ENCODE data around the gene CLEC12A. TPM values are rescaled to one million over a fixed set of nuclear protein-coding genes. Genes with fewer than 3 reads are reported as not detected.
A peak's percentile ranks its signal among the peaks of the same experiment; 100 is the strongest.

The CLEC12A gene
- under 1 TPM; 0.16 to 0.32 TPM for polyA plus RNA-seq

DNA sequence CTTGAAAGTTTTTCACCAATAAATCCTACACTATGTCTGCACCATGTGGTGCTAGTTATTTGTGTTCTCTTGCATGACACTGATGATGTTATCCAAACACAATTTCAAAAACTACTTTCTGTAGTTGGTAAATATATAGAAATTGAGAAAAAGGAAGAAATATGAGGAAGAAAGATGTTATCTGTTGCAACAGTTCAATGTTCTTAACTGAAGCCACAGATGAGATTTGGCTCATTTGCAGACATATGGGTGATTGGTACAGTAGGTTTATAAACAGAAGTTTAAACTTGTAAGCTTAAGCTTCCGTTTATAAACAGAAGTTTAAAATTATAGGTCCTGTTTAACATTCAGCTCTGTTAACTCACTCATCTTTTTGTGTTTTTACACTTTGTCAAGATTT, at the start of gene CLEC12A:
TSS of gene CLEC12A (plus strand) at position 229 of the 400 bp plus-strand sequence. CDS start 188 bp downstream, outside the sequence.
- no peaks in the 10 kb centered on the region for H3K36me3 ChIP-seq (ENCODE audit: control insufficient read depth in 2 of 2, insufficient read depth in 2 of 2, low read length in 1 of 2)
- WGBS, 2 donors = 57 to 61% methylated on average over 1 of the region's 1 CpG
- no peaks in the 10 kb centered on the region for H3K4me1 ChIP-seq (ENCODE audit: control insufficient read depth in 2 of 2, insufficient read depth in 2 of 2, low read length in 1 of 2)
- H3K27me3 ChIP-seq (ENCODE audit: control insufficient read depth in 1 of 2, insufficient read depth in 2 of 2, low read length in 2 of 2) = no peaks in the 10 kb centered on the region
- H3K4me3 ChIP-seq (ENCODE audit: low read depth in 1 of 2, low read length in 2 of 2) = no peak within 1 kb of the TSS
- no peak within 1 kb of the TSS for H3K27ac ChIP-seq (ENCODE audit: low read depth in 2 of 2, low read length in 1 of 2)
- H3K9me3 ChIP-seq (ENCODE audit: control insufficient read depth in 2 of 2, insufficient read depth in 1 of 2, low read depth in 1 of 2, low read length in 1 of 2) = peaks cover 2 to 3% of the 10 kb centered on the region in 2 donors

DNA sequence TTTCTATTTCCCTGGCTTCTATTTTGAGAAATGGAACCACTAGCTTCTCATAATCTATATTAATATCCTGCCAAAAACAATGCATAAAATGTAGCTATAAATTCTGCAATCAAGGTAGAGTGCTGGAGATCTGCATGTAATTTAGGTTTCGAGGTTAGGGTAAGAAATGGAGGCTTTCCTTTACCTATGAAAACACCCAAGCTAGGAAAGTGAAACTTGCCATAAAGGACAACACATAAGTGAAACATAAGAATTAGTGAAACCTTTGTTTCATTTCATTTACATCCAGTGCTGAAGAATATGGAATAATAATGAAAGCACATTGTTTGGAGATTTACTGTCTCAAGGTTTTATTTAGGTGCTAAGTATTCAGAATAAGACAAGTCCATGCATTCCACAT, 48.8 kb upstream of the CLEC12A start:
- no peaks in the 10 kb centered on the region for H3K36me3 ChIP-seq (ENCODE audit: control insufficient read depth in 2 of 2, insufficient read depth in 2 of 2, low read length in 1 of 2)
- no peak overlapping the region for H3K27ac ChIP-seq (ENCODE audit: low read depth in 2 of 2, low read length in 1 of 2)
- no peaks in the 10 kb centered on the region for H3K27me3 ChIP-seq (ENCODE audit: control insufficient read depth in 1 of 2, insufficient read depth in 2 of 2, low read length in 2 of 2)
- no peaks in the 10 kb centered on the region for H3K4me1 ChIP-seq (ENCODE audit: control insufficient read depth in 2 of 2, insufficient read depth in 2 of 2, low read length in 1 of 2)
- no peaks in the 10 kb centered on the region for H3K9me3 ChIP-seq (ENCODE audit: control insufficient read depth in 2 of 2, insufficient read depth in 1 of 2, low read depth in 1 of 2, low read length in 1 of 2)
- 88 to 94% methylated on average over 1 of the region's 1 CpG for WGBS, 2 donors
- H3K4me3 ChIP-seq (ENCODE audit: low read depth in 1 of 2, low read length in 2 of 2) = no peak overlapping the region

DNA sequence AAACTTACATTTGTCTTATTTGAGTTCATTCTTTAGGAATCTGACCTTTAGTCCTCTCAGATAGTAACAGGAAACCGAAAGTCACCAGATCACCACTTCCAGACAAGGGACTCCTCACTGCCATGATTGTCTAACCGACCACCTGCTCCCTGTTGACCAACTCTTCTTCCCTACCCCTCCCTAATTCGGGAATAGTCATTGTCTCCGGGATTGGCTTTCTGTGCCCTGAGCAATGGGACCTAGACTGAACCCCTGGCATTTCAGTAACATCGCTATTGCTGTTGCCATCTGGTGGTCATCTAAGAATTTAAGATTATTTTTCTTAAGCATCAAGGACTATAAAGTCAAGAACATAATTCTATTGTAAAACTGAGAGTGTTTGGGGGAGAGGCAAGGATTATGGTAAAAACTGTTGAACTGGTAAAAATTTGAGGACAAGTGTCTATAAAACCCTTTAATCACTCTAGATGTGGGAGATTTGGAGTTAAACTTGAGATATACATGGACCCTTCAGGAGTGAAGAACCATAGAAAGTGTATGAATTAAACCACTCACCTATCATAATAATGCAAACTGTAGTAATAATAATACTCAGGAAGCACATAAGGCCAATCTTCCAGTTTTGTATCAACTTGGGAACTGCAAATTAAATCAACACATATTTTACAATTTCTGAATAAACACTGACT, 45.4 kb upstream of the CLEC12A start:
- 8 to 13% methylated on average over 5 of the region's 5 CpGs for WGBS, 2 donors
- Histone ChIP-seq H3K4me3 (ENCODE audit: low read depth in 1 of 2, low read length in 2 of 2) (peak overlapping the region; percentile 7 to 23), H3K36me3 (ENCODE audit: control insufficient read depth in 2 of 2, insufficient read depth in 2 of 2, low read length in 1 of 2) (no peaks in the 10 kb centered on the region), H3K27me3 (ENCODE audit: control insufficient read depth in 1 of 2, insufficient read depth in 2 of 2, low read length in 2 of 2) (no peaks in the 10 kb centered on the region), H3K27ac (ENCODE audit: low read depth in 2 of 2, low read length in 1 of 2) (no peak overlapping the region), H3K4me1 (ENCODE audit: control insufficient read depth in 2 of 2, insufficient read depth in 2 of 2, low read length in 1 of 2) (no peaks in the 10 kb centered on the region), H3K9me3 (ENCODE audit: control insufficient read depth in 2 of 2, insufficient read depth in 1 of 2, low read depth in 1 of 2, low read length in 1 of 2) (no peaks in the 10 kb centered on the region)

DNA sequence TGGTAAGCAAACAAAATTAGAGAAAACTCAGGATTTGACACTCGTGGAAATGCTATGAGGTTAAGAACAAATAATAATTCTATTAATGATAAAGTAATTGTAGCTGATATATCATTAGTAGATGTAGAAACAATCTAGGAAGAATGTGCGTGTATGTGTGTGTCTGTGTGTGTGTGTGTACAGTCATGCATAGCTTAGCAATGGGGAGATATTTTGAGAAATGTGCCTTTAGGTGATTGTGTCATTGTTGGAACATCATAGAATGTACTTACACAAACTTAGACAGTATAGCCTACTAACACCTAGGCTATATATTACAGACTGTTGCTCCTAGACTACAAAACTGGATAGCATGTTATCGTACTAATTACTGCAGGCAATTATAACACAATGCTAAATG, 44.3 kb upstream of the CLEC12A start:
- no peak overlapping the region for H3K4me3 ChIP-seq (ENCODE audit: low read depth in 1 of 2, low read length in 2 of 2)
- WGBS, 2 donors = 87 to 90% methylated on average over 3 of the region's 3 CpGs
- H3K27me3 ChIP-seq (ENCODE audit: control insufficient read depth in 1 of 2, insufficient read depth in 2 of 2, low read length in 2 of 2) = no peaks in the 10 kb centered on the region
- no peaks in the 10 kb centered on the region for H3K36me3 ChIP-seq (ENCODE audit: control insufficient read depth in 2 of 2, insufficient read depth in 2 of 2, low read length in 1 of 2)
- H3K4me1 ChIP-seq (ENCODE audit: control insufficient read depth in 2 of 2, insufficient read depth in 2 of 2, low read length in 1 of 2) = no peaks in the 10 kb centered on the region
- H3K9me3 ChIP-seq (ENCODE audit: control insufficient read depth in 2 of 2, insufficient read depth in 1 of 2, low read depth in 1 of 2, low read length in 1 of 2) = no peaks in the 10 kb centered on the region
- H3K27ac ChIP-seq (ENCODE audit: low read depth in 2 of 2, low read length in 1 of 2) = no peak overlapping the region

- H3K27me3 ChIP-seq (ENCODE audit: control insufficient read depth in 1 of 2, insufficient read depth in 2 of 2, low read length in 2 of 2) = no peaks in the 10 kb centered on the region
- no peak overlapping the region for H3K4me3 ChIP-seq (ENCODE audit: low read depth in 1 of 2, low read length in 2 of 2)
- WGBS, 2 donors = 80 to 84% methylated on average over 3 of the region's 3 CpGs
- H3K9me3 ChIP-seq (ENCODE audit: control insufficient read depth in 2 of 2, insufficient read depth in 1 of 2, low read depth in 1 of 2, low read length in 1 of 2) = no peaks in the 10 kb centered on the region
- no peak overlapping the region for H3K27ac ChIP-seq (ENCODE audit: low read depth in 2 of 2, low read length in 1 of 2)
- no peaks in the 10 kb centered on the region for H3K36me3 ChIP-seq (ENCODE audit: control insufficient read depth in 2 of 2, insufficient read depth in 2 of 2, low read length in 1 of 2)
- no peaks in the 10 kb centered on the region for H3K4me1 ChIP-seq (ENCODE audit: control insufficient read depth in 2 of 2, insufficient read depth in 2 of 2, low read length in 1 of 2)
These were observed 42.6 kb upstream of the CLEC12A start for GRCh38 chr12:9928607-9929006.

GRCh38 chr12:9931245-9931644, 40.0 kb upstream of the CLEC12A start:
- WGBS, 2 donors = 76 to 90% methylated on average over 3 of the region's 3 CpGs
- H3K27me3 ChIP-seq (ENCODE audit: control insufficient read depth in 1 of 2, insufficient read depth in 2 of 2, low read length in 2 of 2) = no peaks in the 10 kb centered on the region
- H3K4me1 ChIP-seq (ENCODE audit: control insufficient read depth in 2 of 2, insufficient read depth in 2 of 2, low read length in 1 of 2) = no peaks in the 10 kb centered on the region
- H3K36me3 ChIP-seq (ENCODE audit: control insufficient read depth in 2 of 2, insufficient read depth in 2 of 2, low read length in 1 of 2) = no peaks in the 10 kb centered on the region
- H3K4me3 ChIP-seq (ENCODE audit: low read depth in 1 of 2, low read length in 2 of 2) = no peak overlapping the region
- no peaks in the 10 kb centered on the region for H3K9me3 ChIP-seq (ENCODE audit: control insufficient read depth in 2 of 2, insufficient read depth in 1 of 2, low read depth in 1 of 2, low read length in 1 of 2)
- H3K27ac ChIP-seq (ENCODE audit: low read depth in 2 of 2, low read length in 1 of 2) = no peak overlapping the region

DNA sequence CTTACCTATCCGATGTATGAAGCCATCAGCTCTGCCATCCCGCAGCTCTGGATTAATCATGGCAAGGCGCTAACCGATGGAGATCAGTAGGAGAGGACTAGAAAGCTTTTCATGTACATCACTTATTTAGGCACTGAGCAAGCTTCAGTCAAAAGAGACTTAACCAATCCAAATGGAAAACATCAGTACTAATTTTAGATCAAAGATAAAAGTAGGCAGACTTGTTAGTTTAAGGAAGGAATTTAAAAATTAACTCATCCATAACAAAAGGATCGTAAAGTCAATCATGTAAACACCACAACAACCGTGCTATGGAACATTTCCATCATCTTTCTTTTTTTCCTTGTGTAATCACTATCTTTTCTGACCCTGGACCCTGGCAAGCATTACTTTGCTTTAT, 38.9 kb upstream of the CLEC12A start, which contains the start of gene CLEC2A:
TSS of gene CLEC2A (minus strand) at position 101 of the 400 bp plus-strand sequence. CDS start at position 60, 41 bp downstream.
- H3K27ac ChIP-seq (ENCODE audit: low read depth in 2 of 2, low read length in 1 of 2) = peak within 1 kb of the TSS in 1 of 2 donors; percentile 47
- H3K36me3 ChIP-seq (ENCODE audit: control insufficient read depth in 2 of 2, insufficient read depth in 2 of 2, low read length in 1 of 2) = no peaks in the 10 kb centered on the region
- no peaks in the 10 kb centered on the region for H3K4me1 ChIP-seq (ENCODE audit: control insufficient read depth in 2 of 2, insufficient read depth in 2 of 2, low read length in 1 of 2)
- no peaks in the 10 kb centered on the region for H3K27me3 ChIP-seq (ENCODE audit: control insufficient read depth in 1 of 2, insufficient read depth in 2 of 2, low read length in 2 of 2)
- no peak within 1 kb of the TSS for H3K4me3 ChIP-seq (ENCODE audit: low read depth in 1 of 2, low read length in 2 of 2)
- no peaks in the 10 kb centered on the region for H3K9me3 ChIP-seq (ENCODE audit: control insufficient read depth in 2 of 2, insufficient read depth in 1 of 2, low read depth in 1 of 2, low read length in 1 of 2)
- WGBS, 2 donors = 73 to 78% methylated on average over 6 of the region's 6 CpGs

GRCh38 chr12:9933958-9934357, 37.3 kb upstream of the CLEC12A start:
- WGBS, 2 donors = 82 to 86% methylated on average over 2 of the region's 2 CpGs
- peaks cover 0 to 2% of the 10 kb centered on the region in 2 donors for H3K27me3 ChIP-seq (ENCODE audit: control insufficient read depth in 1 of 2, insufficient read depth in 2 of 2, low read length in 2 of 2)
- no peaks in the 10 kb centered on the region for H3K9me3 ChIP-seq (ENCODE audit: control insufficient read depth in 2 of 2, insufficient read depth in 1 of 2, low read depth in 1 of 2, low read length in 1 of 2)
- no peaks in the 10 kb centered on the region for H3K4me1 ChIP-seq (ENCODE audit: control insufficient read depth in 2 of 2, insufficient read depth in 2 of 2, low read length in 1 of 2)
- no peaks in the 10 kb centered on the region for H3K36me3 ChIP-seq (ENCODE audit: control insufficient read depth in 2 of 2, insufficient read depth in 2 of 2, low read length in 1 of 2)
- no peak overlapping the region for H3K27ac ChIP-seq (ENCODE audit: low read depth in 2 of 2, low read length in 1 of 2)
- no peak overlapping the region for H3K4me3 ChIP-seq (ENCODE audit: low read depth in 1 of 2, low read length in 2 of 2)

DNA sequence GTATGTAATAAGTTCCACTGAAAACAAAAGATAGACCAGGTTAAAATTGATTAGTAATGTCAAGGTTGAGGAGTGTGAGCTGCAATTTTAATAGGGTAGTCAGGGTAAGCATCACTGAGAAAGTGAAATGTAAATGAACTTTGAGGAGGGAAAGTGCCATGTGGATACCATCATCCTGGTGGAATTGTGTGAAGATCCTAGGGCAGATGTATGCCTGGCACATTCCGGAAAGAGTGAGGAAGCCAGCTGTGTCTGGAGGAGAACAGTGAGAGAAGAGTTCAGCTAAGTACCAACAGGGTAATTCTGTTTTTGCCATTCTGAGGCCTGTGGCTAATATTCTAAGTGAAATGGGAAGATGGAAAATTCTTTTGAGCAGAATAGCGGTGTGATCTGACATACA, 36.2 kb upstream of the CLEC12A start:
- Histone ChIP-seq H3K36me3 (ENCODE audit: control insufficient read depth in 2 of 2, insufficient read depth in 2 of 2, low read length in 1 of 2) (no peaks in the 10 kb centered on the region), H3K9me3 (ENCODE audit: control insufficient read depth in 2 of 2, insufficient read depth in 1 of 2, low read depth in 1 of 2, low read length in 1 of 2) (no peaks in the 10 kb centered on the region), H3K27ac (ENCODE audit: low read depth in 2 of 2, low read length in 1 of 2) (no peak overlapping the region), H3K4me1 (ENCODE audit: control insufficient read depth in 2 of 2, insufficient read depth in 2 of 2, low read length in 1 of 2) (no peaks in the 10 kb centered on the region), H3K27me3 (ENCODE audit: control insufficient read depth in 1 of 2, insufficient read depth in 2 of 2, low read length in 2 of 2) (peaks cover 0 to 2% of the 10 kb centered on the region in 2 donors), H3K4me3 (ENCODE audit: low read depth in 1 of 2, low read length in 2 of 2) (no peak overlapping the region)
- 95 to 96% methylated on average over 2 of the region's 2 CpGs for WGBS, 2 donors

- Histone ChIP-seq H3K27ac (ENCODE audit: low read depth in 2 of 2, low read length in 1 of 2) (no peak overlapping the region), H3K9me3 (ENCODE audit: control insufficient read depth in 2 of 2, insufficient read depth in 1 of 2, low read depth in 1 of 2, low read length in 1 of 2) (no peaks in the 10 kb centered on the region), H3K4me1 (ENCODE audit: control insufficient read depth in 2 of 2, insufficient read depth in 2 of 2, low read length in 1 of 2) (no peaks in the 10 kb centered on the region), H3K27me3 (ENCODE audit: control insufficient read depth in 1 of 2, insufficient read depth in 2 of 2, low read length in 2 of 2) (peaks cover 0 to 2% of the 10 kb centered on the region in 2 donors), H3K36me3 (ENCODE audit: control insufficient read depth in 2 of 2, insufficient read depth in 2 of 2, low read length in 1 of 2) (no peaks in the 10 kb centered on the region), H3K4me3 (ENCODE audit: low read depth in 1 of 2, low read length in 2 of 2) (no peak overlapping the region)
- 67 to 70% methylated on average over 10 of the region's 10 CpGs for WGBS, 2 donors
These were observed 34.6 kb upstream of the CLEC12A start for GRCh38 chr12:9936591-9936990.
